ENCODE results near the gene TXNIP.

TXNIP gene

GRCh38 chr1:145990249-145990855, 6.0 kb downstream of the TXNIP start:
- Histone ChIP-seq H3K4me1 (ENCODE audit: control insufficient read depth, insufficient read depth, low read length) (peaks cover 7% of the 10 kb centered on the region), H3K9me3 (ENCODE audit: control insufficient read depth, insufficient read depth, low read length) (no peaks in the 10 kb centered on the region), H3K36me3 (ENCODE audit: control insufficient read depth, insufficient read depth, low read length) (peaks cover 9% of the 10 kb centered on the region), H3K4me3 (ENCODE audit: low read depth, low read length) (no peak overlapping the region), H3K9ac (ENCODE audit: low read depth, low read length) (no peak overlapping the region), H3K27me3 (ENCODE audit: control insufficient read depth, insufficient read depth, low read length) (peaks cover 2% of the 10 kb centered on the region)

GRCh38 chr1:145988773-145989172, 7.6 kb downstream of the TXNIP start:
- Histone ChIP-seq H3K9me3 (ENCODE audit: control insufficient read depth, insufficient read depth, low read length) (no peaks in the 10 kb centered on the region), H3K4me1 (ENCODE audit: control insufficient read depth, insufficient read depth, low read length) (peaks cover 7% of the 10 kb centered on the region), H3K9ac (ENCODE audit: low read depth, low read length) (no peak overlapping the region), H3K27me3 (ENCODE audit: control insufficient read depth, insufficient read depth, low read length) (no peaks in the 10 kb centered on the region), H3K36me3 (ENCODE audit: control insufficient read depth, insufficient read depth, low read length) (peaks cover 4% of the 10 kb centered on the region), H3K4me3 (ENCODE audit: low read depth, low read length) (no peak overlapping the region)

- H3K4me3 ChIP-seq (ENCODE audit: low read depth, low read length) = no peak overlapping the region
- H3K9ac ChIP-seq (ENCODE audit: low read depth, low read length) = no peak overlapping the region
- H3K4me1 ChIP-seq (ENCODE audit: control insufficient read depth, insufficient read depth, low read length) = peaks cover 7% of the 10 kb centered on the region
- no peaks in the 10 kb centered on the region for H3K9me3 ChIP-seq (ENCODE audit: control insufficient read depth, insufficient read depth, low read length)
- no peaks in the 10 kb centered on the region for H3K36me3 ChIP-seq (ENCODE audit: control insufficient read depth, insufficient read depth, low read length)
- H3K27me3 ChIP-seq (ENCODE audit: control insufficient read depth, insufficient read depth, low read length) = no peaks in the 10 kb centered on the region
Observed at GRCh38 chr1:145987926-145988325, 8.5 kb downstream of the TXNIP start.

- H3K4me1 ChIP-seq (ENCODE audit: control insufficient read depth, insufficient read depth, low read length) = peaks cover 7% of the 10 kb centered on the region
Observed at GRCh38 chr1:145986551-145986950, 9.8 kb downstream of the TXNIP start.

GRCh38 chr1:145985502-145986439, 10.6 kb downstream of the TXNIP start:
- Histone ChIP-seq H3K9ac (ENCODE audit: low read depth, low read length) (no peak overlapping the region), H3K9me3 (ENCODE audit: control insufficient read depth, insufficient read depth, low read length) (no peaks in the 10 kb centered on the region), H3K27me3 (ENCODE audit: control insufficient read depth, insufficient read depth, low read length) (no peaks in the 10 kb centered on the region), H3K4me1 (ENCODE audit: control insufficient read depth, insufficient read depth, low read length) (peaks cover 7% of the 10 kb centered on the region), H3K36me3 (ENCODE audit: control insufficient read depth, insufficient read depth, low read length) (no peaks in the 10 kb centered on the region), H3K4me3 (ENCODE audit: low read depth, low read length) (no peak overlapping the region)

More at GRCh38 chr1:145986551-145986950, 9.8 kb downstream of the TXNIP start:
- no peak overlapping the region for H3K9ac ChIP-seq (ENCODE audit: low read depth, low read length)
- no peak overlapping the region for H3K4me3 ChIP-seq (ENCODE audit: low read depth, low read length)
- no peaks in the 10 kb centered on the region for H3K27me3 ChIP-seq (ENCODE audit: control insufficient read depth, insufficient read depth, low read length)
- H3K36me3 ChIP-seq (ENCODE audit: control insufficient read depth, insufficient read depth, low read length) = no peaks in the 10 kb centered on the region
- no peaks in the 10 kb centered on the region for H3K9me3 ChIP-seq (ENCODE audit: control insufficient read depth, insufficient read depth, low read length)

- Histone ChIP-seq H3K9me3 (ENCODE audit: control insufficient read depth, insufficient read depth, low read length) (no peaks in the 10 kb centered on the region), H3K9ac (ENCODE audit: low read depth, low read length) (no peak overlapping the region), H3K36me3 (ENCODE audit: control insufficient read depth, insufficient read depth, low read length) (no peaks in the 10 kb centered on the region), H3K4me1 (ENCODE audit: control insufficient read depth, insufficient read depth, low read length) (peaks cover 5% of the 10 kb centered on the region), H3K4me3 (ENCODE audit: low read depth, low read length) (no peak overlapping the region), H3K27me3 (ENCODE audit: control insufficient read depth, insufficient read depth, low read length) (no peaks in the 10 kb centered on the region)
Observed at GRCh38 chr1:145985129-145985501, 11.3 kb downstream of the TXNIP start.

- Histone ChIP-seq H3K9me3 (ENCODE audit: control insufficient read depth, insufficient read depth, low read length) (no peaks in the 10 kb centered on the region), H3K27me3 (ENCODE audit: control insufficient read depth, insufficient read depth, low read length) (no peaks in the 10 kb centered on the region), H3K4me1 (ENCODE audit: control insufficient read depth, insufficient read depth, low read length) (peaks cover 10% of the 10 kb centered on the region), H3K4me3 (ENCODE audit: low read depth, low read length) (no peak overlapping the region), H3K9ac (ENCODE audit: low read depth, low read length) (no peak overlapping the region), H3K36me3 (ENCODE audit: control insufficient read depth, insufficient read depth, low read length) (no peaks in the 10 kb centered on the region)
Observed at GRCh38 chr1:145983960-145984830, 12.2 kb downstream of the TXNIP start.

GRCh38 chr1:145983206-145983675, 13.1 kb downstream of the TXNIP start:
- Histone ChIP-seq H3K9ac (ENCODE audit: low read depth, low read length) (no peak overlapping the region), H3K9me3 (ENCODE audit: control insufficient read depth, insufficient read depth, low read length) (no peaks in the 10 kb centered on the region), H3K27me3 (ENCODE audit: control insufficient read depth, insufficient read depth, low read length) (no peaks in the 10 kb centered on the region), H3K4me3 (ENCODE audit: low read depth, low read length) (no peak overlapping the region), H3K36me3 (ENCODE audit: control insufficient read depth, insufficient read depth, low read length) (no peaks in the 10 kb centered on the region), H3K4me1 (ENCODE audit: control insufficient read depth, insufficient read depth, low read length) (peaks cover 18% of the 10 kb centered on the region)

- Histone ChIP-seq H3K36me3 (ENCODE audit: control insufficient read depth, insufficient read depth, low read length) (no peaks in the 10 kb centered on the region), H3K9ac (ENCODE audit: low read depth, low read length) (no peak overlapping the region), H3K27me3 (ENCODE audit: control insufficient read depth, insufficient read depth, low read length) (no peaks in the 10 kb centered on the region), H3K4me1 (ENCODE audit: control insufficient read depth, insufficient read depth, low read length) (peaks cover 23% of the 10 kb centered on the region), H3K4me3 (ENCODE audit: low read depth, low read length) (no peak overlapping the region), H3K9me3 (ENCODE audit: control insufficient read depth, insufficient read depth, low read length) (no peaks in the 10 kb centered on the region)
Observed at GRCh38 chr1:145982010-145982723, 14.2 kb downstream of the TXNIP start.

GRCh38 chr1:145980457-145980994, 15.9 kb downstream of the TXNIP start:
- no peak overlapping the region for H3K9ac ChIP-seq (ENCODE audit: low read depth, low read length)
- no peaks in the 10 kb centered on the region for H3K36me3 ChIP-seq (ENCODE audit: control insufficient read depth, insufficient read depth, low read length)
- H3K4me1 ChIP-seq (ENCODE audit: control insufficient read depth, insufficient read depth, low read length) = peaks cover 23% of the 10 kb centered on the region
- H3K27me3 ChIP-seq (ENCODE audit: control insufficient read depth, insufficient read depth, low read length) = no peaks in the 10 kb centered on the region
- H3K9me3 ChIP-seq (ENCODE audit: control insufficient read depth, insufficient read depth, low read length) = no peaks in the 10 kb centered on the region
- no peak overlapping the region for H3K4me3 ChIP-seq (ENCODE audit: low read depth, low read length)

Measured in iPS-15b (cell line).